Measurements from ENCODE around the gene GLRA3. TPM values are rescaled to one million over a fixed set of nuclear protein-coding genes. Genes with fewer than 3 reads are reported as not detected.

Gene GLRA3
- total RNA-seq, 4 donors from 2014 or later = 0.04 TPM; not detected in 3

- no peak for DNase-seq (ENCODE audit: low spot score in 2 of 2)
- H3K4me3 ChIP-seq (ENCODE audit: low read depth, poor library complexity, severe bottlenecking) = no peak overlapping the region
- intact Hi-C loops (cut with DNase I; ENCODE audit: low total_unique reads) = no loop called here
- 0 to 20% methylated on average over 1 of the region's 1 CpG for WGBS, 2 donors
- TF ChIP-seq POLR2A (IDR thresholded peaks at IDR 0.05) = no peak
- no peak for TF ChIP-seq CTCF (IDR thresholded peaks at IDR 0.05)
These were observed 53.7 kb downstream of the GLRA3 start for GRCh38 chr4:174775366-174775765.

- no peak for DNase-seq (ENCODE audit: low spot score in 2 of 2)
- intact Hi-C loops (cut with DNase I; ENCODE audit: low total_unique reads) = loop anchor here (10.0 kb wide), 1 partner anchor 771 kb away; no protein-coding TSS in a partner anchor
- TF ChIP-seq POLR2A (IDR thresholded peaks at IDR 0.05) (no peak), CTCF (IDR thresholded peaks at IDR 0.05) (no peak)
- whole genome bisulfite sequencing, 2 donors = 60 to 67% methylated on average over 7 of the region's 7 CpGs
- H3K4me3 ChIP-seq (ENCODE audit: low read depth, poor library complexity, severe bottlenecking) = no peak overlapping the region
These were observed 64.8 kb downstream of the GLRA3 start for GRCh38 chr4:174764105-174764729.

- intact Hi-C loops (cut with DNase I; ENCODE audit: low total_unique reads) = loop anchor here (10.0 kb wide), 1 partner anchor 771 kb away; no protein-coding TSS in a partner anchor
- no peak for TF ChIP-seq POLR2A (IDR thresholded peaks at IDR 0.05)
- TF ChIP-seq CTCF (IDR thresholded peaks at IDR 0.05) = no peak
These were observed 65.5 kb downstream of the GLRA3 start for GRCh38 chr4:174763454-174764104.

GRCh38 chr4:174761451-174761850, 67.6 kb downstream of the GLRA3 start:
- 86 to 91% methylated on average over 1 of the region's 1 CpG for WGBS, 2 donors
- TF ChIP-seq POLR2A (IDR thresholded peaks at IDR 0.05) (no peak), CTCF (IDR thresholded peaks at IDR 0.05) (no peak)
- no peak for DNase-seq (ENCODE audit: low spot score in 2 of 2)
- no peak overlapping the region for H3K4me3 ChIP-seq (ENCODE audit: low read depth, poor library complexity, severe bottlenecking)
- intact Hi-C loops (cut with DNase I; ENCODE audit: low total_unique reads) = loop anchor here (10.0 kb wide), 1 partner anchor 773 kb away; no protein-coding TSS in a partner anchor

More at GRCh38 chr4:174763454-174764104, 65.5 kb downstream of the GLRA3 start:
- 54 to 66% methylated on average over 4 of the region's 4 CpGs for WGBS, 2 donors
- no peak for DNase-seq (ENCODE audit: low spot score in 2 of 2)
- no peak overlapping the region for H3K4me3 ChIP-seq (ENCODE audit: low read depth, poor library complexity, severe bottlenecking)

- intact Hi-C loops (cut with DNase I; ENCODE audit: low total_unique reads) = no loop called here
- no peak for DNase-seq (ENCODE audit: low spot score in 2 of 2)
- TF ChIP-seq POLR2A (IDR thresholded peaks at IDR 0.05) (no peak), CTCF (IDR thresholded peaks at IDR 0.05) (no peak)
- 34 to 37% methylated on average over 4 of the region's 4 CpGs for WGBS, 2 donors
- no peak overlapping the region for H3K4me3 ChIP-seq (ENCODE audit: low read depth, poor library complexity, severe bottlenecking)
These were observed 71.3 kb downstream of the GLRA3 start for GRCh38 chr4:174757736-174758135.

Data from lower leg skin (tissue), 4 donors.